Smooth muscle cell (in vitro differentiated cells): ENCODE data around the gene ARHGDIA. TPM values are rescaled to one million over a fixed set of nuclear protein-coding genes. Genes with fewer than 3 reads are reported as not detected.
"Not testable (repeated sequence)": the region's sequence is repeated elsewhere in the genome, so short reads cannot be mapped to it uniquely, and the experiment has no call there.

ENCODE experiments used
- DNase-seq: peaks from one replicate; lab custom pipeline; 2025; ENCODE audit not compliant: unreplicated experiment; lab: John Stamatoyannopoulos, UW
- H2AFZ ChIP-seq: fragments of 200-600 bp; sonication (generic); 2 replicates; pipeline ENCODE4 v1.6.0; 2016; ENCODE audit warnings: antibody characterized with exemption, low read depth, mild to moderate bottlenecking
- H3F3A ChIP-seq: fragments of 200-600 bp; sonication (generic); 2 replicates; pipeline ENCODE4 v1.6.0; 2017; ENCODE audit warnings: antibody characterized with exemption, low read depth
- H3K27ac ChIP-seq: fragments of 200-600 bp; sonication (generic); 2 replicates; pipeline ENCODE4 v1.5.1; 2016; ENCODE audit warnings: low read depth, mild to moderate bottlenecking
- H3K27me3 ChIP-seq: fragments of 200-600 bp; sonication (generic); 2 replicates; pipeline ENCODE4 v1.6.1; 2016; ENCODE audit warnings: low read depth, mild to moderate bottlenecking
- H3K36me3 ChIP-seq: fragments of 200-600 bp; sonication (generic); 2 replicates; pipeline ENCODE4 v1.5.1; 2016; ENCODE audit warnings: low read depth
- H3K4me1 ChIP-seq: fragments of 200-600 bp; sonication (generic); 2 replicates; pipeline ENCODE4 v1.5.1; 2016; ENCODE audit warnings: low read depth
- H3K4me2 ChIP-seq: fragments of 200-600 bp; sonication (generic); 2 replicates; pipeline ENCODE4 v1.6.0; 2016; ENCODE audit warnings: mild to moderate bottlenecking
- H3K4me3 ChIP-seq: fragments of 200-600 bp; sonication (generic); 2 replicates; pipeline ENCODE4 v1.5.1; 2016; ENCODE audit warnings: mild to moderate bottlenecking
- H3K79me2 ChIP-seq: fragments of 200-600 bp; sonication (generic); 2 replicates; pipeline ENCODE4 v1.6.0; 2016; ENCODE audit warnings: low read depth, mild to moderate bottlenecking
- H3K9ac ChIP-seq: fragments of 200-600 bp; sonication (generic); 2 replicates; pipeline ENCODE4 v1.6.0; 2016; ENCODE audit warnings: low read depth
- H3K9me3 ChIP-seq: fragments of 200-600 bp; sonication (generic); replicated peaks from 2 replicates; pipeline ENCODE4 v1.5.1; 2016; ENCODE audit warnings: low read depth
- H4K20me1 ChIP-seq: fragments of 200-600 bp; sonication (generic); 2 replicates; pipeline ENCODE4 v1.6.0; 2016; ENCODE audit warnings: low read depth
- WGBS: methylation state at CpG from one replicate; pipeline ENCODE4 v1.1.7; 2016; ENCODE audit warnings: low lambda C conversion rate; 5-methylcytosine and 5-hydroxymethylcytosine counted together
- polyA plus RNA-seq: library from polyadenylated mRNA; unstranded; fragments of >200 nt; fragmentation: Nextera tagmentation; extraction: Ambion mirVana; gene quantifications from 2 replicates; pipeline ENCODE4 v1.2.1, GENCODE V29; 2016
- total RNA-seq: library from RNA; depleted of rRNA; stranded (reverse); fragments of >200 nt; gene quantifications from 2 replicates; pipeline ENCODE4 v1.2.3, GENCODE V29; 2014
- TF ChIP-seq, protein P1 (sequence below): fragments of 200-600 bp; sonication (generic); IDR thresholded peaks from 2 replicates; pipeline ENCODE4 v1.5.1; 2017; ENCODE audit warnings: borderline replicate concordance, mild to moderate bottlenecking, antibody characterized with exemption; ENCODE audit not compliant: insufficient read depth, poor library complexity, severe bottlenecking

The ARHGDIA gene
- total RNA-seq (67.6 and 256 TPM in 2 replicates), polyA plus RNA-seq (353 and 360 TPM in 2 replicates)

DNA sequence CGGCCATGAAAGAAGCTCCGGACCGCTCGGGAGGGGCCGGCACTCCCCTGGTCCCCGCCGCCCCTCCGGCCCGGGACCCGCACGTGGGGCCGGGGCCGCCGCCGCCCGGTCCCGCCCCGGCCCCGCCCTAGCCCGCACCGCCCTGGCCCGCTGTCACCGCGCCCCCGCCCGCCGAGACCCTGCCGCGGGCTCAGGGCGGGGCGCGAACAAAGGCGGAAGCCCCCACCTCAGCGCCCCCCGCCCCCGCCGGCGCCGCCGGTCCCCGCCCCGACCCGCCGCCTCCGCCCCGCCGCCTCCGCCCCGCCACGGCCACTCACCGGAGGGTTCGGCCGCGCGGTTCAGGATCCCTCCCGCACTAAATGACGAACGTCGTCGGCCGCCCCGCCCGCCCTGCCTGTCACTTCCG lies at the start of gene ARHGDIA:
Gene ARHGDIA (minus strand): TSS at position 357 of the 406 bp plus-strand sequence. CDS start 1,407 bp downstream, outside the sequence.
- WGBS, result 0% methylated on average over 1 of the region's 64 CpGs
- H3K79me2 ChIP-seq, result peaks cover 24% of the 10 kb centered on the region

GRCh38 chr17:81918832-81919545 lies 47.9 kb upstream of the ARHGDIA start:
- H2AFZ ChIP-seq, result no peak overlapping the region
- 97% methylated on average over 14 of the region's 15 CpGs for WGBS
- H3K9me3 ChIP-seq, result no peaks in the 10 kb centered on the region
- H3F3A ChIP-seq, result peaks cover 4% of the 10 kb centered on the region
- no peak overlapping the region for H3K27ac ChIP-seq
- H3K4me3 ChIP-seq, result no peak overlapping the region
- peaks cover 81% of the 10 kb centered on the region for H4K20me1 ChIP-seq
- DNase-seq, result no peak
- H3K36me3 ChIP-seq, result no peaks in the 10 kb centered on the region
- H3K27me3 ChIP-seq, result no peaks in the 10 kb centered on the region
- no peak overlapping the region for H3K9ac ChIP-seq
- H3K79me2 ChIP-seq, result peaks cover 74% of the 10 kb centered on the region
- no peak overlapping the region for H3K4me2 ChIP-seq
- H3K4me1 ChIP-seq, result peaks cover 16% of the 10 kb centered on the region
- TF ChIP-seq, protein P1, sequence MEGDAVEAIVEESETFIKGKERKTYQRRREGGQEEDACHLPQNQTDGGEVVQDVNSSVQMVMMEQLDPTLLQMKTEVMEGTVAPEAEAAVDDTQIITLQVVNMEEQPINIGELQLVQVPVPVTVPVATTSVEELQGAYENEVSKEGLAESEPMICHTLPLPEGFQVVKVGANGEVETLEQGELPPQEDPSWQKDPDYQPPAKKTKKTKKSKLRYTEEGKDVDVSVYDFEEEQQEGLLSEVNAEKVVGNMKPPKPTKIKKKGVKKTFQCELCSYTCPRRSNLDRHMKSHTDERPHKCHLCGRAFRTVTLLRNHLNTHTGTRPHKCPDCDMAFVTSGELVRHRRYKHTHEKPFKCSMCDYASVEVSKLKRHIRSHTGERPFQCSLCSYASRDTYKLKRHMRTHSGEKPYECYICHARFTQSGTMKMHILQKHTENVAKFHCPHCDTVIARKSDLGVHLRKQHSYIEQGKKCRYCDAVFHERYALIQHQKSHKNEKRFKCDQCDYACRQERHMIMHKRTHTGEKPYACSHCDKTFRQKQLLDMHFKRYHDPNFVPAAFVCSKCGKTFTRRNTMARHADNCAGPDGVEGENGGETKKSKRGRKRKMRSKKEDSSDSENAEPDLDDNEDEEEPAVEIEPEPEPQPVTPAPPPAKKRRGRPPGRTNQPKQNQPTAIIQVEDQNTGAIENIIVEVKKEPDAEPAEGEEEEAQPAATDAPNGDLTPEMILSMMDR, result no peak

More for the DNA sequence above, at the start of gene ARHGDIA:
- Histone ChIP-seq H4K20me1 (peaks cover 46% of the 10 kb centered on the region), H3K4me2 (peak within 1 kb of the TSS; percentile 87), H3K9me3 (no peaks in the 10 kb centered on the region), H3F3A (peaks cover 32% of the 10 kb centered on the region), H3K4me1 (peaks cover 27% of the 10 kb centered on the region), H3K36me3 (no peaks in the 10 kb centered on the region), H3K4me3 (peak within 1 kb of the TSS; percentile 72), H3K27ac (peak within 1 kb of the TSS; percentile 78), H3K9ac (peak within 1 kb of the TSS; percentile 87), H3K27me3 (no peaks in the 10 kb centered on the region), H2AFZ (peak within 1 kb of the TSS; percentile 20)
- no peak for DNase-seq
- TF ChIP-seq, protein P1, result no peak

GRCh38 chr17:81918333-81918669 lies 47.2 kb upstream of the ARHGDIA start:
- H2AFZ ChIP-seq, H3K9ac ChIP-seq, H3K4me1 ChIP-seq, H3K27ac ChIP-seq, H3K9me3 ChIP-seq, H3F3A ChIP-seq, H3K27me3 ChIP-seq, H3K36me3 ChIP-seq, DNase-seq: not testable (repeated sequence)
- 54% methylated on average over 8 of the region's 9 CpGs for WGBS
- peak overlapping the region; percentile 95 for H3K4me3 ChIP-seq
- peaks cover 77% of the 10 kb centered on the region for H4K20me1 ChIP-seq
- peaks cover 68% of the 10 kb centered on the region for H3K79me2 ChIP-seq
- H3K4me2 ChIP-seq, result peak overlapping the region; percentile 88

GRCh38 chr17:81917565-81918332 lies 46.6 kb upstream of the ARHGDIA start, which contains the start of gene SIRT7:
Gene SIRT7, minus strand, starts transcription at chr17:81918176. Its CDS starts 45 bp downstream, at chr17:81918131.
- peak within 1 kb of the TSS; percentile 95 for H3K4me3 ChIP-seq
- TF ChIP-seq, protein P1, result no peak
- DNase-seq, result peak; percentile 43
- H3K9ac ChIP-seq, result peak within 1 kb of the TSS; percentile 15
- H3K4me1 ChIP-seq, result peaks cover 3% of the 10 kb centered on the region
- H3K27me3 ChIP-seq, result no peaks in the 10 kb centered on the region
- no peaks in the 10 kb centered on the region for H3K9me3 ChIP-seq
- H3K79me2 ChIP-seq, result peaks cover 62% of the 10 kb centered on the region
- H3K27ac ChIP-seq, result peak within 1 kb of the TSS; percentile 19
- H3F3A ChIP-seq, result peaks cover 4% of the 10 kb centered on the region
- H3K36me3 ChIP-seq, result no peaks in the 10 kb centered on the region
- peaks cover 77% of the 10 kb centered on the region for H4K20me1 ChIP-seq
- H2AFZ ChIP-seq, result no peak within 1 kb of the TSS
- 1% methylated on average over 87 of the region's 94 CpGs for WGBS
- H3K4me2 ChIP-seq, result peak within 1 kb of the TSS; percentile 88
